Measurements from ENCODE around the gene CYP4X1.
"Not testable (repeated sequence)": the region's sequence is repeated elsewhere in the genome, so short reads cannot be mapped to it uniquely, and the experiment has no call there.

The CYP4X1 gene, protein sequence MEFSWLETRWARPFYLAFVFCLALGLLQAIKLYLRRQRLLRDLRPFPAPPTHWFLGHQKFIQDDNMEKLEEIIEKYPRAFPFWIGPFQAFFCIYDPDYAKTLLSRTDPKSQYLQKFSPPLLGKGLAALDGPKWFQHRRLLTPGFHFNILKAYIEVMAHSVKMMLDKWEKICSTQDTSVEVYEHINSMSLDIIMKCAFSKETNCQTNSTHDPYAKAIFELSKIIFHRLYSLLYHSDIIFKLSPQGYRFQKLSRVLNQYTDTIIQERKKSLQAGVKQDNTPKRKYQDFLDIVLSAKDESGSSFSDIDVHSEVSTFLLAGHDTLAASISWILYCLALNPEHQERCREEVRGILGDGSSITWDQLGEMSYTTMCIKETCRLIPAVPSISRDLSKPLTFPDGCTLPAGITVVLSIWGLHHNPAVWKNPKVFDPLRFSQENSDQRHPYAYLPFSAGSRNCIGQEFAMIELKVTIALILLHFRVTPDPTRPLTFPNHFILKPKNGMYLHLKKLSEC

GRCh38 chr1:47023268-47024140, at the start of gene CYP4X1:
Gene CYP4X1 (plus strand): TSS chr1:47023669. CDS start chr1:47023818, 149 bp downstream.
- no peak for DNase-seq

- no peak for DNase-seq
These were observed 40.2 kb upstream of the CYP4X1 start for GRCh38 chr1:46983166-46983829.

DNA sequence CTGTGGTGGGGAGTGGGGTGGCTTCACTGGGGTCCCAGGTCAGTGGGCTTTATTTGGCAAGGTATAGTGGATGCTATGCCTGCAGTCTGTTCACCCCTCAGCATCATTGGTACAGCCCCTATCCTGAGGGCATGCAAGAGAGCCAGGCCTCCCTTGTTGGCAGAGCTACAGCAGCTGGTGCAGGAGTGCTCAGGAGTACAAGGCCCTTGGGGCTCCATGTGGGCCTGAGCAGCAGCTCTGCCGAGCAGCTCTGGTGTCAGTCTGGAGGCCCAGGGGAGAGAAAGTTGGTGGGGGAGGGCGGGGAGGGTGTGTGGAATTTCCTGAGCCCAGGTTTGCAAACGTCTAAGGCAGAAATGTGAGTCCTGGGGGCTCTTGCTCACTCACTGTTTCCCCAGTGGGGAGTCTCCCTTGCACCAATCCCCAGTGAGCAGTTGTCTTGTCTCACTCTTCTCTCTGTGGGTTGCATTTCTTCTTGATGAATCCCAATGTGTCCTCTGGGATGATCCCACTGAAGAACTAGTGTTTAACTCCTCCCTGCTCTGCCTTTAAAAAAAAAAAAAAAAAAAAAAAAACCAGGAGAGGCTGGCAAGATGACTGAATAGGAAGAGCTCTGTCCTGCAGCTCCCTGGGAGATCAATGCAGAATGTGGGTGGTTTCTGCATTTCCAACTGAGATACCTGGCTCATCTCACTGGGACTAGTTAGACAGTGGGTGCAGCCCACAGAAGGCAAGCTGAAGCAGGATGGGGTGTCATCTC, 39.5 kb upstream of the CYP4X1 start:
- DNase-seq = no peak

DNA sequence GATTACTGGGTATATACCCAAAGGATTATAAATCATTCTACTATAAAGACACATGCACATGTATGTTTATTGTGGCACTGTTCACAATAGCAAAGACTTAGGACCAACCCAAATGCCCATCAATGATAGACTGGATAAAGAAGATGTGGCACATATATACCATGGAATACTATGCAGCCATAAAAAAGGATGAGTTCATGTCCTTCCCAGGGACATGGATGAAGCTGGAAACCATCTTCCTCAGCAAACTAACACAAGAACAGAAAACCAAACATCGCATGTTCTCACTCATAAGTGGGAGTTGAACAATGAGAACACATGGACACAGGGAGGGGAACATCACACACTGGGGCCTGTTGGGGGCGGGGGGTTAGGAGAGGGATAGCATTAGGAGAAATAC, 32.9 kb upstream of the CYP4X1 start:
- DNase-seq = not testable (repeated sequence)

- DNase-seq = peak; percentile 18 to 39
These were observed 32.2 kb upstream of the CYP4X1 start for GRCh38 chr1:46991083-46991923.

- no peak for DNase-seq
These were observed 26.7 kb upstream of the CYP4X1 start for GRCh38 chr1:46996659-46997281.

GRCh38 chr1:47002211-47002610, 21.3 kb upstream of the CYP4X1 start:
- DNase-seq = peak; percentile 19 to 61

DNA sequence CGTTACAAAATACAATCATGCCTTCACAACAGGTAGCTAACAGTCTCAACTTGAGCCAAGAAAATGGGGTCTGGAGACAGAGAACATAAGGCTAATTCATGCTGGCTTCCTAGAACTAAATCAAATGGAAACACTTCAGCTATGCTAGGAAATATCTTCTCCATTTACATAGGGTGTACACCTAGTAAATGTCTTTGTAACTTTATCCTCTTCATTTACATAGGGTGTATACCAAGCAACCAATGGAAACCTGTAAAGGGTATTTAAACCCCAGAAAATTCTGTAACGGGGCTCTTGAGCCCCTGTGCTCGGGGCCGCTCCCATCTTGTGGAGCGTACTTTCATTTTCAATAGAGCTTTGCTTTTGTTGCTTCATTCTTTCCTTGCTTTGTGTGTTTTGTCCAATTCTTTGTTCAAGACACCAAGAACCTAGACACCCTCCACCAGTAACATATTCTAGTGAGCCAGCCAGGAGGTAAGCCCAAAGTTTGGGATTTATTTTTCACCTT, 19.5 kb upstream of the CYP4X1 start:
- DNase-seq = no peak

DNA sequence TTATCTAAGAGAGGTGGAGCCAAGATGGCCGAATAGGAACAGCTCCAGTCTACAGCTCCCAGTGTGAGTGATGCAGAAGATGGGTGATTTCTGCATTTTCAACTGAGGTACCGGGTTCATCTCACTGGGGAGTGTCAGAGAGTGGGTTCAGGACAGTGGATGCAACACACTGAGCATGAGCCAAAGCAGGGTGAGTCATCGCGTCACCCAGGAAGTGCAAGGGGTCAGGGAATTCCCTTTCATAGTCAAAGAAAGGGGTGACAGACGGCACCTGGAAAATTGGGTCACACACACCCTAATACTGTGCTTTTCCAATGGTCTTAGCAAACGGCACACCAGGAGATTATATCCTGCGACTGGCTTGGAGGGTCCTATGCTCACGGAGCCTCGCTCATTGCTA, 17.0 kb upstream of the CYP4X1 start:
- not testable (repeated sequence) for DNase-seq

DNA sequence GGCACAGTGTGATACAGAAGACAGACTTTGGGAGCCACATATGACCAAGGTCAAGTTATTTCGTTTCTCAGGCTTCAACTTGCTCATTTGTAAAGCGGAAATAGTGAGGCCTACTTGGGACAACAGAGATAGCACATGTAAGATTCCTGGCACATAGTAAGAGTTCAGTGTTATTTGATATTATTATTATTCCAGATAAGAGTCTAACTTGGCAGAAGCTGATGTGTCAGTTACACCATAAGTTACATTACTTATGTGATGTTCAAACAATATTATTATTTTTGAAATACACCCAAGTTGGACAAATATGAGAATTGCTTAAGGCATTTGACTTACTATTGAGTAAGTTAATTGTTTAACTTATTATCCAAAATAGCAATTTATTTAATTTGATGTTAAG, 10.2 kb upstream of the CYP4X1 start:
- DNase-seq = no peak

- DNase-seq = no peak
These were observed 2.4 kb upstream of the CYP4X1 start for GRCh38 chr1:47021070-47021469.

DNA sequence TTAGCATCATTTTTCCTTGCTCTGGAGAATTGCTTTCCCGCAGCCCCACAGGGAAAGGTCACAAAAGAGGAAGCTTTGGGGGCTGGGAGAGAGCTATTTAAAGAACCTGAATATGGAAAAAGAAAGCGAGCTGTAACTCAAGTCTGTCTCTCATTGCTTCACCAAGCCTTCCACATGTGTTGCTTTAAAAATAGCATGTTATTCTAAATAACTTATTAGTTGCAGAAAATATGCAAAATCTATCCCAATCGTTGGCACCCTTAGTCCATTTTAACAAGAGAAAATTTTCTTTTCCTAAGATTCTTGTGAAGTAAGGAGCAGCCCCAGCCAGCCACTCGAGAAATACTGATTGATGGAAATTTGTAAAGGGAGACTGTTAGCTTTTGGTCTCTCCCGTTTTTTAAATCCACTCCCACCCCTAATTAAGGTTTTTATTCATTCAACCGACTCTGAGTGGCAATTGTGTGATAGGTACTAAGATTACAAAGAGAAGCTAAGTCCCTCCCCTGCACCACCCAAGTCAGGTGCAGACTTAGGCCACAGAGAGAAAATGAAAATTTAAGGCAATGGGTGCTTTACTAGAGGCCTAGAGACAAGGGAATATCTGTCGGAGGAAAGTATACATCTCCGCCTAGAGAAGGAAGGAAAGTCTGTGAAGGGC, 802 bp downstream of the CYP4X1 start:
- no peak for DNase-seq

DNA sequence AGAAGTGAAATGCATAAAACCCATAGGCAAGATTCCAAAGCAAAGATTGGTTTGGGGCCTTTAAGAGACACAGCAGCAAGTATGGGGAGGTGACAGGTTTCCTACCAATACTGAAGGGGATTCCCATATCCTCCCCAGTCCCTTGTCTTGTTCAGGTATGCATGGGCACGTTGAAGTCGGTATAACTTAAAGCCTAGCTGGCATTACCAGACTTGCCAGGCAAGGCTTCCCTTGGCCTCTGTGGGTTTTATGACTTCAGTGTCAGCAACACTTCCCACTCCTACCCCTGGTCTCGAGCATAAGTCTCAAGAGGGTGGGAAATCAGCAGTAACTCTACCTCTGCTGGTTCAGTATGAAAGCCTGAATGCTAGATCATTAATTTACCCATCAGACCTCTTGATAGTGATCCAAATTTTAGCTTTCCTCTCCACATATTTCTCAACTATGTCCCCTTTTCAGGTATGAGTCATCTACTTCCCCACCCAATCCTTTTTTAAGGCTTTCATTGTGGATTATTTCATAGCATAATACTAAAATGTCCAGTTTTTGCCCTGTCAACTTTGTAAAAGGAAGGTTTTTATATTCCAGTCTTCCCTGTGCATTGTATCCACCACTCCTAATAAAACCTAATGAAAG, 6.8 kb downstream of the CYP4X1 start:
- no peak for DNase-seq

GRCh38 chr1:47031059-47031458, 7.6 kb downstream of the CYP4X1 start:
- DNase-seq = no peak

GRCh38 chr1:47031585-47031984, 8.1 kb downstream of the CYP4X1 start:
- no peak for DNase-seq

GRCh38 chr1:47036764-47037163, 13.3 kb downstream of the CYP4X1 start:
- DNase-seq = no peak

DNA sequence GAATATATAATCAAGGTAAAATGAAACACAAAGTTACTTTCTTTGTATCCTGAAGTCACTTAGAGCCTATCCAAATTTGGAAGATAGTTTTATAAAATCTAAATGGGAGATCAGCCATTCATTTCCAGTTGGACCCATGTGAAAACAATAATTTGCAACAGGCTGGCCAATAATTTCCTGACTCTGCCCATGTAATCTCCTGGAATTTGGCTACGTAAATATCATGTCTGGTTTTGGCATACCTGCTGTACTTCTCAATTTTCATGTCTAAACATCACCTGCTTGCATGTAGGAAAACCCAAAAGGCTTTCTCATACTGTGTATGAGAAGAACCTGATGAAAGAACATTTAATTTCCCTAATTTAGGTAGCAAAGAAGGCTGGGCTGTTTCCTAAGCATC, 35.9 kb downstream of the CYP4X1 start:
- DNase-seq = no peak

DNA sequence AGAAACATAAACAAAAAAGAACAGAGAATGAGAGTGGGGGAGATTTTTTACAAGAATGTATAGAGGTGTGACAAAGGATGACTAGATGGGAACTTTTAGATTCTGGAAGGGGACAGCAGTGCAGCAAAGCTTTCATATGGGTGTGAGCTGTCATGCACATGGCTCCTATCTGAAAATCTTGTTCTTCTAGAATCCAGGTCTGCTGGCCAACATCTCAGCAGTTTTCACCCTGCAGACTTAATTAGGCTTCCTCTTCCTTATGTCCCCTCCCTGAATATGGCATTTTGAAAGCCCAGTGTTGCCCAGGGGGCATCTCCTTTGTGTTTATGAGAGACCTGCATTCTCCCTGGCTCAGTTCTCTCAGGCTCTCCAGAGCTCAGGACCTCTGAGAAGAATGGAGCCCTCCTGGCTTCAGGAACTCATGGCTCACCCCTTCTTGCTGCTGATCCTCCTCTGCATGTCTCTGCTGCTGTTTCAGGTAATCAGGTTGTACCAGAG, 43.7 kb downstream of the CYP4X1 start, which contains the start of gene CYP4Z1:
TSS of gene CYP4Z1 (plus strand) at position 135 of the 498 bp plus-strand sequence. CDS start at position 395, 260 bp downstream.
- DNase-seq = no peak

GRCh38 chr1:47069080-47069479, 45.6 kb downstream of the CYP4X1 start:
- DNase-seq = not testable (repeated sequence)
